NCI-H1930 (cell line): ENCODE measurements around the gene DYSF.

ENCODE experiments used
- DNase-seq, 2 experiments: peaks; one replicate each; lab custom pipeline; 2025; lab: John Stamatoyannopoulos, UW

DYSF gene

DNA sequence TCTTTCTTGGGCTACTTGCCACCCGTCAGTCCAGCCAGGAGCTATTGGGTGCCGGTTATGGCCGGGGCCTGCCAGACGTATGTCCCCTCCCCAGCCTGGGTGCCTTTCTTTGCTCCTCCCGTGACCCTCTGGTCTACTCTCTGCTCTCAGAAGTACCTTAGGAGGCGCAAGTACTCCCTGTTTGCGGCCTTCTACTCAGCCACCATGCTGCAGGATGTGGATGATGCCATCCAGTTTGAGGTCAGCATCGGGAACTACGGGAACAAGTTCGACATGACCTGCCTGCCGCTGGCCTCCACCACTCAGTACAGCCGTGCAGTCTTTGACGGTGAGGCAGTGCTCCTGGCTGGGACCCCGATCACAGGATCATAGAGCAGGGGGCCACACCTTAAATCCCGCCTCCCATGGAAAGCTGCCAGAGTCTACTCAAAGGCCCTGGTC is 99.5 kb downstream of the DYSF start:
- no peak for DNase-seq

DNA sequence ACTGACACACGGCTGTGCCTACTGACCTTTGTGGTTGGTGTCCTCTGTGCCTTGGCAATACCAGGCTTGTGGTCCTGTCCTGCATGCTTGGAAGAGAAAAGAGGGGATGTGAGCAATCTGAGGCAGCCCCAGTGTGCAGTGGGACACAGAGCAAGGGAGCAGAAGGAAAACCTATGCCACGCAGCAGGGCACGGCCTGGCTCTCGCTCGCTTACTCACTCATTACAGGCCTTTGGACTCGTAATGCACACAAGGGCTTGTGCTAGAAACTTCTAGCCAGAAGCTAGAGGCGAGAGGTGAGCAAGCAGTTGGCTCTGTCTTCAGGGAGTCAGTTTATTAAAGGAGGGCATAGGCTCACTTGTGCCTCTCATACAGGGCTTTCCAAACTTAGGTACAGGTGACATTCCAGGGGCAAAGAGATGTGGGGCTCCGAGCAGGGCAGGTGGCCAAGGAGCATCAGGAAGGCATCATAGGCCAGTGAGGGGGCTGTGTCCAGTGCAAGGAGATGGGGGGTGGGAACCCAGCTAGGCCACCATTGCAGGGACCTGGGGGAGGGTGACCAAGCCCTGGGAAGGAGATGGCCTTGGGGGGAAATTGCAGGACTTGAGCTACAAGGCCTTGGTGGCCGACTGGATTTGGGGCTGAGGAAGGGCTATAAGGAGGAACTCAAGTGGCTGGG is 100.8 kb downstream of the DYSF start:
- DNase-seq = no peak

DNA sequence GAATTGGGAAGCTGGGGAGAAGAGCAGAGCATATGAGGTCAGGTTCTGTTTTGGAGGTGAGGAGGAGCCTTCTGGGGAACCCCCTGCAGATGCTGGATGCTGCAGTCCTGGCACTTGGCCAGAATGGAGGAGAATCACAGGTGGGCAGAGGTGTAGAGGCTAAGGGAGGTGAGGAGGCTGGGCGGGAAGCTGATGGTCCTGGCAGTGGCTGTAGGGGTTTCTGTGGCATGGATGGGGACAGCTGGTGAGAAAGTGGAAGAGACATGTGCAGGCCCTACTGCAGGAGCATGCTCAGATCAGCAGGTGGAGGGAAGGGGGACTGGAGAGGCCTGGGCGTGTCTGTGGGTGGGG is 101.3 kb downstream of the DYSF start:
- no peak for DNase-seq

DNA sequence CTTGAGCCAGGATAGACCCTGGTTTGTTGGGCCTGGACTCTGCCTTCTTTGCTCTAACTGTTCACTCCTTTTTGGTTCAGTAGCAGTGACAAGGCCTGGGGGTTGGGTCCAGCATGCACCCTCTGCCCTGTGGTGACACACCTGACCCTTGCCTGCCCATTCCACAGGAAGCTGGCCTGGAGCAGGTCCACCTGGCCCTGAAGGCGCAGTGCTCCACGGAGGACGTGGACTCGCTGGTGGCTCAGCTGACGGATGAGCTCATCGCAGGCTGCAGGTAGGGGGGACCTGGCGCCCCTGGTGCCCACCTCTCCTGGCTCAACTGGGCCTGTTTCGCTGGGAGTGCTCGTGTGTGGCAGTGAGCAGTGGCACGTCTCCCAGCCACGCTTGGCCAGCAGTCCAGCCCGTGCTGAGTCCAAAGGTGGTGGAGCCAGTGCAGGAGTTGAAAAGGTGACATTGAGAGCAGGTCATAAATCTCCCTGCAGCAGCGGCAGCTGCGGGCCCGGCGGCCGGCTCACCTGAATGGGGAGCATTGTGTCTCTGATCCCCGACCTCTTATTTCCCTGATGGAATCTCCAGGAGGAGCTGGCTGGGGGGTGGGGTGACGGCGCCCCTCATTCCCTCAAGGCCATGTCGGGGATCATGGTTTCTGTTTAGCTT is 102.6 kb downstream of the DYSF start:
- DNase-seq = no peak

DNA sequence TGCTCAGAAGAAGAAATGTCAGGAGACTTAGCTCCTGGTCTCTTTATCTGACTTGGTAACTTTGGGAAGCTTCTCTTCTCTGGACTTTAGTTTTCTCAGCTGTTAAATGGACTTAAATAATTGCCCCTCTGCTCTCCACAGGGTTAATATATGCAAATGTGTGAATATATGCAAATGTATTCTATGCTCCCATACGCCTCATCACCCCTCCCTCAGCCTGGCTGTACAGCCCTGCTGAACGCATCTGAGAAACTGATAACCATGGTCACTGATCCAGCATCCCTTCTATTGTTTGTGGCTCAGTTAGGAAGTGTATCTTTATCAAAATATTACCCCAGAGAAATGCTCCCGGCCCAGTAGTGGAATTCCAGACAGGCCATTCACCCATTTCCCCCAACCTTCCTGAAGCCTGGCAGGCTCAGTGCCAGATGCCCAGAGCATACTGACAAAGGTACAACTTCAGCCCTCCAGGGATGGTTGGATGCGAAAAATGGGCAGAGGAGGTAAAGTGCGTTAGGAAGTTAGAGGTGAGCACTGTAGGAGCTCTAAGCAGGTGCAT is 103.4 kb downstream of the DYSF start:
- no peak for DNase-seq

DNA sequence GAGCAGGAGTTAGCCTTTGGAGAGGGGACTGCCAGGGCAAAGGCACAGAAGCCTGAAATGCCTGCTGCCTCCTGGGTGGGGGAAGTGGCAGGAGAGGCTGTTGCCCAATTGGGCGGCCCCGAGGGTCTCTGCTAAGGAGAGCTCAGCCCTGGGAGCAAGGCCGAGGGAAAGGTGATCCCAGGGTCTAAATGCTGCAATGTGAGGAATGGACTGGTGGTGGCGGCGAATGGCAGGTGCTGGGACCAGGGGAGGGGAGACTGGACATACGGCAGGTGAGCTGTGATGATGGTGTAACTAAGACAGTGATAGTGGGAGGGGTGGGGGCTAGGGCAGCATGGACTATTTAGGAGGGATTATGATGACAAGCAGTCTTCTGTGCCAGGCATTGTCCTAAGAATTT is 104.0 kb downstream of the DYSF start:
- DNase-seq = no peak

DNA sequence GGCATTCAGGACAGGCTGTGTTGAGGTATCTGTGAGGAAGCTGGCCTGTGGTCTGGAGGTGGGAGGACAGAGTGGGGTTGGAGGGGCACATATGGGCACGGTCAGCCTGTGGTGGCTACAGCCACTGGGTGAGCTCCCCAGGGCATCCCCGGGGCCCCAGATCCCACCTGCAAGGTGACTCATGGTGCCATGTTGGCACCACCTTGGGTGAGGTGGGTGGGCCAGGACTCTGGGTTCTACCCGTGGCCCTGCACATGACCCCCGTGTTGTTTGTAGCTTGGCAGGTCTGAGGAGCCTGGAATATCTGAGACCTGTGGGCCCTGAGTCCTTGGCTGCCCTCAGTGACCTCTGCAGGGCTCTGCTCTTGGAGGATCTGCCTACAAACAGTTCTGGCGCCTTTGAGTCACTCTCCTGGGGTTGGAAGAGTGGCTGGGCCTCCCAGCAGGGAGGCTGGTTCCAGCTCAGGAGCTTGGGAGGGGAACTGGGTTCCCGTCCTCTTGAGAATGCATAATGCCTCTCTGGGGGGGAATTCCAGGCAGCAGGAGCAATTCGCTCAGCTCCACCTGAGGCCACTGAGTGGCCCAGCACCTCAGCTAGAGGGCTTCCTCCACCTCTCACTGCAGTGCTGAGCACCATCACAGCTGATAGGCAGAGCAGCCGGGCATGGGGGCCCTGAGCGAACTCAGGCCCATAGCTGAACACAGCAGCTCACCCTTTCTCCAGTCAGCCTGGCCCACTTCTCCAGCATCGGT is 105.1 kb downstream of the DYSF start:
- DNase-seq = no peak

DNA sequence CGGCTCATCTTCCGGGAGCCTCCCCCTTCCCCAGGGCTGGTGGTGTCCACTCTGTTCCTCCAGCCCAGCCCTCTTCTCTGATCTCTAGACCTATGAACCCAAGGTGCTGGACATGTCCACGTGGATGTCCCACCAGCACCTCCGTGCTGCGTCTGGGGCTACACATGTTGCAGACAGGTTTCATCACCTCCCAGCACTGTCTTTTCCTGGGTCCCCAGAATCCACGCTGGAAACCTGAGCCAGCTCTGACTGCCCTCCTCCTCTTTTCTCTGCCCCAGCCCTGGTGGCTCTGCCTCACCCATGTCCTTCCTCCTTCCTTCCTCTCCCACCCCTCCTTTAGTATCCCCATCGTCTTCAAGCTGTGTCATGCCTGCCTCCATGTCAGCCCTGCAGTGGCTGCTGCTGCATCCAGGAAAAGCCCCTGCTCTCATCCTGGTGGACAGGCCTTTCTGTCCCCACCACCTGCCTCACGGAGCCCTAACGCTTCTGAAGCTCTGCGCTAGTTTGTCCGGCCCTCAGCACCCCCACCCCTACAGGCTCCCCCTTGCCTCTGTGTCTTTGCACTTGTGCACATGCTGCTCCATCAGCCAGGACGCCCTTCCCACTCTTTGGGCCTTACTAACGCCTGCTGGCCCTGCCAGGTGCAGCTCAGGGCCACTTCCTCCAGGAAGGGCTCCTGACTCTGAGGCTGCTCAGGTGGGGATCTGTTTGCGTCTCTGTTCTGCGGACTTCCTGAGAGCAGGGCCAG is 105.9 kb downstream of the DYSF start:
- DNase-seq = no peak

DNA sequence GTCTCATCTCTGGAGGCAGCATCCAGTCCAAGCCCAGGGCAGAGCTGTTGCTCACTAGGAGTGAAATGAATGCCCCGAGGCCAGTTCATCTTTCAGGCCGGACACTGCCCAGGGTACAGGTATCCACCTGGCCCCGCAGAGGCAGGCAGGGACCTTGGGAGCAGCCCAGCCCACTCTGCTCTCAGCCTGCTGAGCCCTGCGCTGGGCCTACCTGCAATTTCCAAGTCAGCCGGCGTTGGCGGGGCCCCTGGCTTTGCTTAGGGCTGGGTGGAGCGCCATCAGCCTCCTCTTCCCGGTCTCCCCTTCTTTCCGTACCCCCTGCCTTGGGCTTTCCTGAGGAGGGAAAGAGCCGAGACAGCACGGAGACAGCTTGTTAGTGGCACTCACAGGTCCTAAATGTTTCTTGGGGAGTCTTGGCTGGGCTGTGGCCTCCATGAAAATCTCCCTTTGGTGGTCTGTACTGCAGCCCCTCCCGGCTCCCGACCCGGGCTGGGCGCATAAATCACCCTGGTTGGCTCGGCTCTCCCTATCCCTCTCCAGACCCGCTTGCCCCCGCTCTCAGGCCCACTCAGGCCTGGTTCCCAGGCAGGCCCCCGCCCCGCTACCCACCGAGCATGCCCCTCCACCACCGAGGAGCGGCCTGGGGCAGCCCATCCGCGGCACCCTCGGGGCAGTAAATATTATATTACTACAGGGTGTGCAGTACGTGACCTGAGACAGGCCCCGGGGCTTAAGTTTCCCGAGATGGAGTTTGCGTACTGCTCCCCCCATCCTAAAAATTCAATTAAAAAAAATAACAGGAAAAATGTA is 106.7 kb downstream of the DYSF start:
- DNase-seq = no peak

DNA sequence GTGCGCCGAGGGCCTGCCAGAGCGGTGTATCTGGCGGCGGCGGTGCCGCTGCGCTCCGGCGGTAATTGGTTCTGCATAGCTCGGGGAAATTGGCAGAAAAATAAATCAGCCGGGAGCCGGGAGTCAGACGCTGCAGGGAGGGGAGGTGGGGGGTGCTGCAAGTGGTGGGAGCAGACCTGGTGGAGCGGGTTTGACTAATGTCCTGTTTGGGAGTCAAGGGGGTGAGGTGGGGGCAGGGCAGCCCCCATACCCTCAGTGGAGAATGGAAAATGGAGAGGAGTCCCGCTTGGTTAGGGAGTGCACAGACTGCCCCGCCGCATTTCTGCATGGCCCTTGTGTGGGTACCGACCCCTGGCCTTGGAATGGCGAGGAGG is 107.3 kb downstream of the DYSF start:
- DNase-seq = no peak

DNA sequence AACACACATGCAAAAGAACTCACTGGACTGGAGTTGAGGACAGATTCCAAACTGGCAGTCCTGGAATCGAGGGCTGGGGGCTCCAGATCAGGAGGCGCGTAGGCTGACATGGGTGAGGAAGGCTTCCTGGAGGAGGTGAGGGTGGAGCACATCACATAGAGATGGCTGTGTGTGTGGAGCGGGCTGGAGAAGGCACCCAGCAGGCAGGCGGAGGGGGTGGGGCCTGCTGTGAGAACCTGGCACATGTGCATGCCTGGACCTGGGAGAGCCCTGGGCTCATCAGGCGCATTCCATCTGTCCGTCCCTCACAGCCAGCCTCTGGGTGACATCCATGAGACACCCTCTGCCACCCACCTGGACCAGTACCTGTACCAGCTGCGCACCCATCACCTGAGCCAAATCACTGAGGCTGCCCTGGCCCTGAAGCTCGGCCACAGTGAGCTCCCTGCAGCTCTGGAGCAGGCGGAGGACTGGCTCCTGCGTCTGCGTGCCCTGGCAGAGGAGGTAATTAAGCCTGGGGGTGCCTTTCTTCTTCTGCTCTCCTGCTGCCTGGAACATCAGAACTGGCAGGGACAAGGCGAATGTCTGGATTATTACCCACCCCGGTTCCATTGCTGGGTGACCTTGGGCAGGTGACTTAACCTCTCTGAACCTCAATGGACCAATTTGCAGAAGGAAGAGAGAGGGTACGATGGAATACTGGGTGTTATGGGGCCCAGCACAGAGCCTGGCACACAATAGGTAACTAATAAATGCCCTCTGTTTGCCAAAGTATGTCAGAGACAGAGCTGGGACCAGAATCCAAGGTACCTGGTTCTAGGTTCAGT is 108.3 kb downstream of the DYSF start:
- no peak for DNase-seq

DNA sequence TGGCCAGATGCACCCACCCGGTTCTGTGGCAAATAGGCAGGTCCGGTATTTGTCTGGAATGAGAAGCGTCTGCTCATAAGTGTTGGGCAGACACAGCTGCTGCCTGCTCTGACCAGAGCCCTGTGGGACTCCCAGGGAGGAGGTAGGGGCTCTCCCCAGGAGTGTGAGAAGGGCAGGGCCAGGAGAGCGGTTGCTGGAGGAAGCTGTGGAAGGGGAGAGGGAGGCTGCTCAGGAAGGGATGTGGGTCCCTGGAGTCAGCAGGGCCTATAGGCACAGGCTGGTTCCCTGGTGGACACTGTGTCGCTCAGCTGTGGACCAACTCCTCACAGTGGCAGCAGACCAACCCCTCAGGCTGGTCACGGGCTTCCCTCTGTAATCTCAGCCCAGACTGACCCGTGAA is 109.2 kb downstream of the DYSF start:
- DNase-seq = no peak

DNA sequence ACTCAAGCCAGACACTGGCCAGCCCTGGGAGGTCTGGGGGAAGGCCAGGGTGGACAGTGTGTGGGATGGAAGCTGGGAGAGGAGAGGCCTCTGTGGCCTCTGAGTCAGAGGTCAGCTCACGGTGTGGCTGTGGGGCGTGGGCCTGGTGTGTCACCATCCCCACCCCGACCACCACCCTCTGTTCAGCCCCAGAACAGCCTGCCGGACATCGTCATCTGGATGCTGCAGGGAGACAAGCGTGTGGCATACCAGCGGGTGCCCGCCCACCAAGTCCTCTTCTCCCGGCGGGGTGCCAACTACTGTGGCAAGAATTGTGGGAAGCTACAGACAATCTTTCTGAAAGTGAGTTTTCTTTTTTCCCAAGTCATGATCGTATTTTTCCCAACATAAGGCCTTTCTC is 110.5 kb downstream of the DYSF start:
- DNase-seq = no peak

DNA sequence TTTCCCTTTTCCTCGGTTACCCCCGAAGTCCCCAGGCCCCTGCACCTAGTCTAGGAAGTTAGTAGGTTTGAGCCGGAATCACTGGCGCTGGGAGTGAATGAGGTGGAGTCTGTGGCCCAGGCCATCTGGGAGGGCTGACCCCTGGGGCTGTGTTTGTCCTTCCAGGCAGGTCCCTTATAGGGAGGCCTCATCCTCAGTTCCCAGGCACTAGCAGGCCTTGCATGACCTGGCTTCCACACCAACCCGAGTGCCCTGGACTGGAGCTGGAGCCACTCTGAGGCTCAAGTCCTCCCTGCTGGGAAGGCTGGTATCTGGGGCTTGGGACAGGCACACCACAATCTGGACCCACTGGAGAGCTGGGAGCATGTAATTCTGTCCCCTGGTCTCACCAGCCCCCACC is 111.0 kb downstream of the DYSF start:
- DNase-seq = no peak

DNA sequence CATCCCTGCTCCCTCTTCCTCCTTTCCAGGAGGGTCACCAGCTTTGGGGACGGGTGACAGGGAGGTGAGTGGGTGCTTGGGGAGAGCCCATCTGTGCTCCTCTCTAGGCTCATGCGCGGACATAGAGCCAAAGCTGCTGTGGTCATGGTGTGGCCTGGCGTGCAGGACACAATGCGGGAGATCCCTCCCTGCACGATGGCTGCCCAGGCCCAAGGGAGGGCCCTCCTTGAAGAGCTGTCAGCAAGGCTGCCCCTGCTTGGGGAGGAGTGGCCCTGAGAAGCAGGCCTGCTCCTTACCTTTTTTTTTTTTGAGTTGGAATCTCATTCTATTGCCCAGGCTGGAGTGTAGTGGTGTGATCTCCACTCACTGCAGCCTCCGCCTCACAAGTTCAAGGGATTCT is 111.4 kb downstream of the DYSF start:
- no peak for DNase-seq

DNA sequence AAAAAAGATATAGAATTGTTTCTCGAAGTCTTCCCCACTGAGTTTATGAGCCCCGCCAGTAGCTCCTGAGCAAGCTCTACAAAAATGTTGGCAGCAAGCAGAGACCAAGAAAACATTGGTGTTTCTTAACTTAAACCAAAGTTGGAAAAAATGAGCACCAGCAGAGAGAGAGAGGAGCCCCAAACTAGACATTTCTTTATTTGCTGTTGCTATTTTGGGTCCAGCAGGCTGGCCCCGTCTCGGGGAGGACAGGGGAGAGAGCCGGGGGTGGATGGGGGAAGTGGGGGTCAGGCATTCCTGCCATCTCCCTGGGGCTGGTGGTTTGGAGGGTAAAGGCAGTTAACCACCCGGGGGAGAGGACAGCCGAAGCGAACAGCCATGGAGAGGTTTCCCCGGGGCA is 113.0 kb downstream of the DYSF start:
- DNase-seq = no peak

DNA sequence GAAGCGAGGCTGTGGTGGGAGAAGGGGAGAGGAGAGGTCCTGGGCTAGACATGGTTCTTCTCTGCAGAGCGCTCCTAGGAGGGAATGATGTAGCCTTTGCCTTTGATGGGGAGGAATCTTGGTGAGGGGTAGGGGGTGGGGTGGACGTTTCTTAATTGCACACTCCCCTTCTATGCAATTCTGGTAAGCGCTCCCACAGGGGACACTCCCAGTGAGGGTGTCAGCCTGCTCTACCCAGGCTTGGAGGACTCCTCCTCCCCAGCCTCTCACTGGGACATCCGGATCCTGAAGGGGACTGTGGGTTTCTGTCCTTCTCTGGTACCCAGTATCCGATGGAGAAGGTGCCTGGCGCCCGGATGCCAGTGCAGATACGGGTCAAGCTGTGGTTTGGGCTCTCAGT is 114.3 kb downstream of the DYSF start:
- no peak for DNase-seq

DNA sequence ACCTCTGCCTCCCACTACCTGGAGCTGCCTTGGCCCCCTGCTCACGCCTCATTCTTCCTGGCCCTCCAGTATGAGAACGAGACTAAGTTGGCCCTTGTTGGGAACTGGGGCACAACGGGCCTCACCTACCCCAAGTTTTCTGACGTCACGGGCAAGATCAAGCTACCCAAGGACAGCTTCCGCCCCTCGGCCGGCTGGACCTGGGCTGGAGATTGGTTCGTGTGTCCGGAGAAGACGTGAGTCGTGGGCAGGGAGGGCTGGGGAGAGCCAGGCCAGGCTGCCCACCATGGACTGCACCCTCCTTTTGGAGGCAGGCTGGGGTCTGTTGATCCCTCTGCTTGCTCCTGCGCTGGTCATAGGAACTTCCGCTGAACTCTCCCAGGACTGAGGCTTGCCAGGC is 114.7 kb downstream of the DYSF start:
- DNase-seq = no peak

DNA sequence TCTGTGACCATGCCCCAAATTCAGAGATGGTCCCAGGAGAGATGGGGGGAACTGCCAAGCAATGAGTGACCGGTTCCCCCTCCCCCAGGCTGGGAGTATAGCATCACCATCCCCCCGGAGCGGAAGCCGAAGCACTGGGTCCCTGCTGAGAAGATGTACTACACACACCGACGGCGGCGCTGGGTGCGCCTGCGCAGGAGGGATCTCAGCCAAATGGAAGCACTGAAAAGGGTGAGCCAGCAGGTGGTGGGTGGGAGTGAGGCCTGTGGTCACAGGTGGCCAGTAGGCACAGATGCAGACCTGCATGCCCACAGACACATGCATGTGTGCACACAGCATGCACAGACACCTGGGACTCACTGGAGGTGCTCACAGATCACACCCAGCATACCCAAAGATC is 117.2 kb downstream of the DYSF start:
- no peak for DNase-seq

DNA sequence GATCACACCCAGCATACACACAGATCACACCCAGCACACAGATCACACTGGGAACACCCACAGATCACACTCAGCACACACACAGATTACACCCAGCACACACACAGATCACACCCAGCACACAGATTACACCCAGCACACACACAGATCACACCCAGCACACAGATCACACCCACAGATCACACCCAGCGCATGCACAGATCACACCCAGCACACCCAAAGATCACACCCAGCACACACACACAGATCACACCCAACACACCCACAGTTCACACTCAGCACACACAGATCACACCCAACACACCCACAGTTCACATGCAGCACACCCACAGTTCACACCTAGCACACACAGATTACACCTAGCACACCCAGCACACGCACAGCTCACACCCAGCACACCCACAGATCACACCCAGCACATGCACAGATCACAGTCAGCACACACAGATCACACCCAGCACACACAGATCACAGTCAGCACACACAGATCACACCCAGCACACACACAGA is 117.6 kb downstream of the DYSF start:
- DNase-seq = no peak

DNA sequence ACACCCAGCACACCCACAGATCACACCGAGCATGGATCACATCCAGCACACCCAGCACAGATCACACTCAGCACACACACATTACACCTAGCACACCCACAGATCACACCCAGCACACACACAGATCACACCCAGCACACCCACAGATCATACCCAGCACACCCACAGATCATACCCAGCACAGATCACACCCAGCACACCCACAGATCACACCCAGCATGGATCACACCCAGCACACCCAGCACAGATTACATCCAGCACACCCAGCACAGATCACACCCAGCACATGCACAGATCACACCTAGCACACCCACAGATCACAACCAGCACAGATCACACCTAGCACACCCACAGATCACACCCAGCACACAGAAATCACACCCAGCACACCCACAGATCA is 118.6 kb downstream of the DYSF start:
- DNase-seq = no peak
